Measurements from ENCODE around the gene HHIPL2.

HHIPL2 gene

GRCh38 chr1:222547944-222548671, at the start of gene HHIPL2:
TSS of gene HHIPL2 (minus strand) at chr1:222548104. CDS start at chr1:222548044, 60 bp downstream.
- DNase-seq: no peak

- no peak for DNase-seq
Observed at GRCh38 chr1:222596696-222597095, 48.8 kb upstream of the HHIPL2 start.

GRCh38 chr1:222594789-222595188, 46.9 kb upstream of the HHIPL2 start:
- DNase-seq: no peak

DNA sequence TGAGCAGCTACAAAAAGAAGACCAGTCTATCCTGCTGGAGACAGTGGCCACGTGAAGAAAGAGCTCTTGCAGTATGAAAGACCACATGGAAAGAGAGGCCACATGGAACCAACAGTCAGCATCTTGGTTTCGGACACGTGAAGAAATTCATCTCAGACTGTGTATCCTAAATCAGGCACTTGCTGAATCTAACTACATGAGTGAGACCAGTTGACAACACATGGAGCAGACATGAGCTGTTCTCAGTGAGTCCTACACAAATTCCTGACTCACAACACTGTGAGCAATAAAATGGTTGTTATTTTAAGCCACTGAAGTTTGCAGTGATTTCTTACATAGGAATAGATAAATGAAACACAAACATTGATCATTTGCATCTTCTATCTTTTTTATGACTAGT, 44.3 kb upstream of the HHIPL2 start:
- DNase-seq: no peak

- DNase-seq: peak; percentile 95
Observed at GRCh38 chr1:222589462-222590302, 41.8 kb upstream of the HHIPL2 start, which contains the start of gene TAF1A. TSS of gene TAF1A (minus strand) at chr1:222589933.

DNA sequence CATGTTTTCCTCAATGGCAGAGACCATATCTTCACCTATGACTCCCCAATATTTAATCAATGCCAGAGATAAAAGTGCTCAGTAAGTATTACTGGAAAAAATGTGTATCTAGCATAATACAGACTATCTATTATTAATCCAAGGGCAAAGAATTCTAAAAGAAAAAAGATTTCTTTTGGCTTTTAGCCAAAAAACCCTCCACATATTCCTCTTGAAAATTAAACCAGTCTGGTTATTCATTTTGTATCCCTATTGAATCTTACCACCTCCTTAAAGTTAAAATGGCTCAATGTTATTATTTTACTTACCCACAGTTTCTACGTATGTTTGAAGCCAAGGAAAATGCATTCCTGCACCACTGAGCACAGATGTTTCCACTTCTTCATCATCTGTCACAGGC, 40.2 kb upstream of the HHIPL2 start:
- DNase-seq: no peak

GRCh38 chr1:222586842-222587241, 38.9 kb upstream of the HHIPL2 start:
- DNase-seq: no peak

DNA sequence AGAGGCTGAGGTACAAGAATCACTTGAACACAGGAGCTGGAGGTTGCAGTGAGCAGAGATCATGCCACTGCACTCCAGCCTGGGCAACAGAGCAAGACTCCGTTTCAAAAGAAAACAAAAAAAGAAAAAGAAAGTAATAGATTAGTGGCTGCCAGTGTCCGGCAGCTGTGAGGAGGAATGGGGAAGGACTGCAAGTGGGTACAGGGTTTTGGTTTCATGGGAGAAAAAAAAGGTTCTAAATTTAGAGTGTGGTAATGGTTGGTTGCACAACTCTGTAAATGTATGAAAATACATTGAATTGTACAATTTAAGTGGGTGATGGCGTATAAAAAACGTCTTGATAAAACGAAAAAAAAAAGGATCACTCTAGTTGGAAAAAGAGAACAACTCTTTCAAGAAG, 35.2 kb upstream of the HHIPL2 start:
- no peak for DNase-seq

DNA sequence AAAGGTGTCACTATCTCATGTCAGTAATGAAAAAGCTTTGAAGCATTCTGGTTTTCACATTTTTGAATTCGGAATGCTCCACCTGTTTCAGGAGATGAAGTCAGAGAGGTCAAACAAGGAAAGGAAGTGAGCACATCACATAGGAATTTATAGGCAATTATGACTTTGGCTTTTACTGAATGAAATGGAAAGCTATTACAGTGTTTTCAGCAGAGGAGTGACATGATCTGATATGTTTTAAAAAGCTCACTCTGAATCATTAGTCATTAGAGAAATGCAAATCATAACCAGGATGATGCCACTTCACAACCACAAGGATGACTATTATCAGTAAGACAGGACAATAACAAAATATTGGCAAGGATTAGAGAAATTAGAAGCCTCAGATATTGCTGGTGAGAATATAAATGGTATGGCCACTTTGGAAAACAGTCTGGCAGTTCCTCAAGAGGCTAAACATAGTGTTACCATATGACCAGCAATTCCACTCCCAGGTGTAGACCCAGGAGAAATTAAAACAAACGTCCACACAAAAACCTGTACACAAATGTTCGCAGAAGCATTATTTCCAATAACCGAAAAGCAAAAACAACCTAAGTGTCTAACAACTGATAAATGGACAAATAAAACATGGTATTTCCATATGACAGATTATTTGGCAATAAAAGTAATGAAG, 34.3 kb upstream of the HHIPL2 start:
- DNase-seq: no peak

- no peak for DNase-seq
Observed at GRCh38 chr1:222579316-222579715, 31.4 kb upstream of the HHIPL2 start.

- DNase-seq: no peak
Observed at GRCh38 chr1:222570837-222571236, 22.9 kb upstream of the HHIPL2 start.

- no peak for DNase-seq
Observed at GRCh38 chr1:222561656-222562055, 13.8 kb upstream of the HHIPL2 start.

GRCh38 chr1:222557574-222557973, 9.7 kb upstream of the HHIPL2 start:
- no peak for DNase-seq

- DNase-seq: no peak
Observed at GRCh38 chr1:222557148-222557547, 9.2 kb upstream of the HHIPL2 start.

DNA sequence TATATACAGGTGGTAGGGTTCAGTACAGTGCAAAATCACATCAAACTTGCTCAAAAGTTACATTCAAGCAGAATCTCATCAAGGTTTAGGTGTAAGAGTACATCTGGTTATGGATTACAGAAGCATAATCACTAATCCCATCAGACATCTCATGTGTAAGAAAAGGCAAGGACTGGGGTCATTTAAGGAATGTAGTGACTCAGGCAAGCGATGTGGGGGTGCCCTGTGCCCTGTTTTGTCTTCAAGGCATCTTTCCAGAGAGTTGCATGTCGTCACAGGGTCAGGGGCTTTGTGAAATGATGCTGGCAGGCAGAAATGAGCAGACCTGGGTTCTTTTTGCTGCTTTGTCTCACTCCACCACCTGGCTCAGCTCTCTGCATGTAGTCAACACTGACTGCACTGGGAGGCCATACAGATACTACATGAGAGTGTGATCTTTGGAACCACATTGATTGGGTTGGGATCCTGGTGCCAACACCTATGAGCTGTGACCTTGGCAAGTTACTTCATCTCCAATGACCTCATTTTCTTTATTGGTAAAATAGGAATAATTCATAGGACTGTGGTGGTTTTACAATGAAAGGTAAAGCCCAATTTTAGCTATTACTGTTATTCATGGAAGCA, 8.2 kb upstream of the HHIPL2 start:
- DNase-seq: no peak

GRCh38 chr1:222554177-222554576, 6.3 kb upstream of the HHIPL2 start:
- DNase-seq: no peak

- no peak for DNase-seq
Observed at GRCh38 chr1:222552882-222553281, 5.0 kb upstream of the HHIPL2 start.

DNA sequence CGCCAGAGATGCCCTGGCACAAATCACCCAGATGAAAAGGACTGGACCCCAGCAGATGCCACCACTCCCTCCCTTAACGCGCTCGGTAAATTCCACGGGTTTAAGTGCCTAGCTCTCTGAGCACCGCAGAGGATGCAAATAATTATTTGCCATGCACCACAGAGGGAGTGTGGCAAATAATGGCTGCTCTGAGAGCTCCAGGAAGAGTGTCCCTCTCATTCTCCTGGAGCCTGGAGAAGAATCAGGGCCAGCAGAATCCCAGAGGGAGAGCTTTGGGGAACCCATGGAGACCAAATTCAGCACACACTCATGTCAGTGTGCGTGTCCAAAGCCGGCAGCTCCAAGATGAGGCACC, 667 bp downstream of the HHIPL2 start:
- DNase-seq: no peak

- peak; percentile 34 for DNase-seq
Observed at GRCh38 chr1:222546548-222547259, 1.2 kb downstream of the HHIPL2 start.

DNA sequence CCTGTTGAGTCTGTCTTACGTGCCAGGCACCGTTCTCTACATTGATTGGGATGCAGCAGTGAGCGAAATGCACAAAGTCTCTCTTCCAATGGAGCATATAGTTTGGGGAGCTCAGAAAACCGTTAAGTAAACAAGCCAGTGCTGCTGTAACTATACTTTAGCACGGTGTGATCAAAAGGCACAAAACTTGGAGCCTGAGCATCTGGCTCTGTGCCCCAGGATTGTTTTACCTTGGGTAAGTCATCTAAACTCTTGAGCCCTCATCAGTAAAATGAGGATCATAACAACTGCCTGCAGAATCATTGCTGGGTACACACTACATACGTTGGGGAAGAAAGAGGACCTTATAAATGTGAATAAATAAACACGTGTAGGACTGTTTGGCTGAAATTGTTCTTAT, 1.8 kb downstream of the HHIPL2 start:
- DNase-seq: no peak

DNA sequence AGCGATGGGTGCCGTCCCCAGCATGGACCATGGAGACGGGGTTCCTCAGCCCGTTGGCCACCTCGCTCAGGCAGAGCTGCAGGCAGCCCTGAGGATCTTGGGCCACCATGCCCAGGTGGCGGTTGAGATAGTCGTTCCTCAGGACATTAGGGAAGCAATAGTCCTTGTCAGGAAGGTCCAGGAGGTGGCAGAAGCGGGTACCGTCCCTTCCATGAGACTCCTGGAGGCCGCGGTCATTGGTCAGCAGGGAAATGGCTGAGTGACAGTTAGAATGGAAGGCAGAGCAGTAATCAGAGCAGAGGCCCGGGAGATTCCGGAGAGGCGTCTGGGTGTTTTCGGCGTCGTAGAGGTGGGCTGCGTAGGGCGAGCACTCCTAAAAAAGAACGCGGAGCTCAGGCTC, 4.1 kb downstream of the HHIPL2 start:
- DNase-seq: no peak

GRCh38 chr1:222540598-222540995, 7.3 kb downstream of the HHIPL2 start:
- no peak for DNase-seq

Measured in femur (tissue), 1 donor.